H9 (cell line): Measurements from ENCODE around the gene TMEM109. TPM values are rescaled to one million over a fixed set of nuclear protein-coding genes. Genes with fewer than 3 reads are reported as not detected.

Experiments used
- DNase-seq: peaks from one replicate; pipeline ENCODE4 v3.0.0-alpha.2; 2017
- H2AFZ ChIP-seq: one replicate; pipeline ENCODE4 v1.6.1; 2013; ENCODE audit warnings: mild to moderate bottlenecking, low read length, control low read depth, moderate library complexity
- H2AK5ac ChIP-seq: 2 replicates; pipeline ENCODE4 v1.6.1; 2013; ENCODE audit warnings: low read length, control low read depth, mixed read lengths; ENCODE audit not compliant: insufficient read length
- H2BK120ac ChIP-seq: one replicate; pipeline ENCODE4 v1.6.1; 2013; ENCODE audit warnings: low read depth, mild to moderate bottlenecking, low read length, control low read depth, inconsistent platforms; ENCODE audit not compliant: poor library complexity, severe bottlenecking
- H2BK12ac ChIP-seq: 2 replicates; pipeline ENCODE4 v1.6.1; 2013; ENCODE audit warnings: low read length, control low read depth, mixed read lengths, low read depth; ENCODE audit not compliant: insufficient read length
- H2BK15ac ChIP-seq: 2 replicates; pipeline ENCODE4 v1.6.1; 2013; ENCODE audit warnings: low read depth, low read length, control low read depth
- H2BK20ac ChIP-seq: one replicate; pipeline ENCODE4 v1.6.1; 2013; ENCODE audit warnings: low read depth, mild to moderate bottlenecking, low read length, control low read depth, inconsistent platforms; ENCODE audit not compliant: poor library complexity, severe bottlenecking
- H2BK5ac ChIP-seq: 2 replicates; pipeline ENCODE4 v1.6.1; 2013; ENCODE audit warnings: low read length, control low read depth, mixed read lengths; ENCODE audit not compliant: insufficient read length
- H3K14ac ChIP-seq: 2 replicates; pipeline ENCODE4 v1.6.1; 2013; ENCODE audit warnings: low read length, control low read depth; ENCODE audit not compliant: insufficient read depth
- H3K18ac ChIP-seq: 2 replicates; pipeline ENCODE4 v1.6.1; 2013; ENCODE audit warnings: low read depth, mild to moderate bottlenecking, mixed read lengths, low read length, control low read depth; ENCODE audit not compliant: insufficient read length
- H3K23ac ChIP-seq: 2 replicates; pipeline ENCODE4 v1.6.1; 2013; ENCODE audit warnings: low read length, control low read depth, mixed read lengths, low read depth; ENCODE audit not compliant: insufficient read length
- H3K23me2 ChIP-seq: 2 replicates; pipeline ENCODE4 v1.6.1; 2013; ENCODE audit warnings: low read depth, mild to moderate bottlenecking, mixed read lengths, low read length, control low read depth; ENCODE audit not compliant: insufficient read length, poor library complexity, severe bottlenecking
- H3K27ac ChIP-seq: 2 replicates; pipeline ENCODE4 v1.5.1; 2013; ENCODE audit warnings: low read length, control low read depth, mixed read lengths, low read depth; ENCODE audit not compliant: insufficient read length
- H3K27me3 ChIP-seq: 2 replicates; pipeline ENCODE4 v1.6.1; 2013; ENCODE audit warnings: low read length, control low read depth, inconsistent platforms; ENCODE audit not compliant: insufficient read depth
- H3K4ac ChIP-seq: 2 replicates; pipeline ENCODE4 v1.6.1; 2013; ENCODE audit warnings: low read depth, mild to moderate bottlenecking, control low read depth, inconsistent platforms, low read length, moderate library complexity
- H3K4me1 ChIP-seq: 2 replicates; pipeline ENCODE4 v1.6.1; 2013; ENCODE audit warnings: low read length, control low read depth, inconsistent platforms; ENCODE audit not compliant: insufficient read depth
- H3K4me2 ChIP-seq: 2 replicates; pipeline ENCODE4 v1.6.1; 2013; ENCODE audit warnings: low read length, control low read depth, mixed read lengths; ENCODE audit not compliant: insufficient read length, insufficient read depth
- H3K56ac ChIP-seq: 2 replicates; pipeline ENCODE4 v1.6.1; 2013; ENCODE audit warnings: low read depth, mild to moderate bottlenecking, mixed read lengths, low read length, control low read depth; ENCODE audit not compliant: insufficient read length
- H3K79me1 ChIP-seq: 2 replicates; pipeline ENCODE4 v1.6.1; 2013; ENCODE audit warnings: low read depth, mild to moderate bottlenecking, moderate library complexity, low read length, control low read depth, inconsistent platforms; ENCODE audit not compliant: insufficient read depth, poor library complexity, severe bottlenecking
- H3K79me2 ChIP-seq: 2 replicates; pipeline ENCODE4 v1.6.1; 2013; ENCODE audit warnings: low read length, control low read depth, inconsistent platforms; ENCODE audit not compliant: insufficient read depth
- H3K9ac ChIP-seq: 2 replicates; pipeline ENCODE4 v1.6.1; 2013; ENCODE audit warnings: low read length, control low read depth, mixed read lengths; ENCODE audit not compliant: insufficient read length; ENCODE audit errors: extremely low read depth
- H3K9me3 ChIP-seq: one replicate; pipeline ENCODE4 v1.6.1; 2013; ENCODE audit warnings: low read depth, low read length, inconsistent platforms; ENCODE audit not compliant: control insufficient read depth
- H3T11ph ChIP-seq: one replicate; pipeline ENCODE4 v1.6.1; 2013; ENCODE audit warnings: mild to moderate bottlenecking, low read length, control low read depth, inconsistent platforms
- H4K20me1 ChIP-seq: one replicate; pipeline ENCODE4 v1.6.1; 2013; ENCODE audit not compliant: control insufficient read depth, insufficient read length, insufficient read depth
- H4K5ac ChIP-seq: 2 replicates; pipeline ENCODE4 v1.6.1; 2013; ENCODE audit warnings: low read depth, mild to moderate bottlenecking, mixed read lengths, low read length, control low read depth; ENCODE audit not compliant: insufficient read length
- H4K8ac ChIP-seq: replicated peaks from 2 replicates; pipeline ENCODE4 v1.6.1; 2013; ENCODE audit warnings: low read length, control low read depth, mixed read lengths, low read depth; ENCODE audit not compliant: insufficient read length
- H4K91ac ChIP-seq: 2 replicates; pipeline ENCODE4 v1.6.1; 2013; ENCODE audit warnings: low read depth, mild to moderate bottlenecking, moderate library complexity, mixed read lengths, low read length, control low read depth; ENCODE audit not compliant: insufficient read length
- H3K27ac Mint-ChIP-seq, 3 experiments: 2 replicates in 2 of 3; 3 replicates in 1 of 3; pipeline ENCODE4 v1.8.0; 2020 to 2021; ENCODE audit warnings: mixed read lengths in 3 of 3, mild to moderate bottlenecking in 1 of 3, moderate library complexity in 1 of 3
- H3K27me3 Mint-ChIP-seq: 2 replicates; pipeline ENCODE4 v1.8.0; 2021; ENCODE audit warnings: low read depth, mild to moderate bottlenecking, moderate library complexity, mixed read lengths
- H3K36me3 Mint-ChIP-seq, 3 experiments: 2 replicates in 2 of 3; 3 replicates in 1 of 3; pipeline ENCODE4 v1.8.0; 2020 to 2021; ENCODE audit warnings: low read depth in 3 of 3, mixed read lengths in 3 of 3; ENCODE audit not compliant: insufficient read depth in 1 of 3
- H3K4me1 Mint-ChIP-seq, 2 experiments: 2 replicates each; pipeline ENCODE4 v1.8.0; 2020; ENCODE audit warnings: mixed read lengths in 2 of 2
- H3K4me3 Mint-ChIP-seq, 2 experiments: 2 replicates in 1 of 2; 3 replicates in 1 of 2; pipeline ENCODE4 v1.8.0; 2020 to 2021; ENCODE audit warnings: mild to moderate bottlenecking in 2 of 2, mixed read lengths in 2 of 2, moderate library complexity in 1 of 2
- H3K9me3 Mint-ChIP-seq, 2 experiments: 2 replicates in 1 of 2; 3 replicates in 1 of 2; pipeline ENCODE4 v1.8.0; 2020; ENCODE audit warnings: mild to moderate bottlenecking in 2 of 2, mixed read lengths in 2 of 2, moderate library complexity in 1 of 2
- WGBS: extraction: QIAGEN DNeasy Blood & Tissue Kit; methylation state at CpG from one replicate; pipeline ENCODE4 v1.1.7; 2013; ENCODE audit warnings: missing lambda C conversion rate, low lambda C conversion rate, mixed read lengths; ENCODE audit not compliant: insufficient read length; ENCODE audit errors: extremely low coverage; 5-methylcytosine and 5-hydroxymethylcytosine counted together
- total RNA-seq: library from RNA; stranded (reverse); gene quantifications from 2 replicates; pipeline ENCODE4 v1.2.1, GENCODE V29; 2021
- TF ChIP-seq, protein P1 (sequence below): fragments of 200-600 bp; sonication (generic); conservative IDR thresholded peaks from 3 replicates; pipeline ENCODE4 v1.8.0; 2021; ENCODE audit warnings: antibody characterized with exemption, mild to moderate bottlenecking

TMEM109 gene
- total RNA-seq, 1 experiment from 2014 or later = 38.0 TPM

DNA sequence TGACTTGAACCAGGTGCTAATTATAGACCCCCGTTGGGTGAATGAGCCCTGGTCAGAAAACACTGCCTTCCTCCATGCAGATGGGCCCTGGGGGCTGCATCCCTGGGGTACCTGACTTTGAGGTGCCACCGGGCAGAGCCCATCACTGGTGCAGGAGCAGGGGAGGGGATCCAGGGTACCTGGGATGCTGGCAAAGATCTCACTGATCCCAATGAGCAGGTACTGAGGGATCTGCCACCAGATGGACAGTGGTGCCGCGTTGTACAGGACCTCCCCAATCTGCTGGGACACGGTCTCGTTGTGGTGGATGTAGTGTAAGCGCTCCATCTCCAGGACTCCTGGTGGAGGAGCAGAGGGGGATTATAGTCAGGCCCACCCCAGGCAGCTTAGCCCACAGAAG is 25.3 kb downstream of the TMEM109 start:
- Histone ChIP-seq H3K23ac (no peak overlapping the region), H3T11ph (no peak overlapping the region), H3K4me1 (no peaks in the 10 kb centered on the region), H3K27ac (no peak overlapping the region), H4K91ac (no peak overlapping the region), H3K9ac (no peak overlapping the region), H3K4ac (no peak overlapping the region), H3K14ac (no peak overlapping the region), H3K27me3 (no peaks in the 10 kb centered on the region), H2BK120ac (no peak overlapping the region), H3K79me1 (no peaks in the 10 kb centered on the region), H2BK12ac (no peak overlapping the region), H2BK5ac (no peak overlapping the region), H2BK20ac (no peak overlapping the region), H3K79me2 (no peaks in the 10 kb centered on the region), H2BK15ac (no peak overlapping the region), H2AFZ (no peak overlapping the region), H4K20me1 (no peaks in the 10 kb centered on the region), H3K56ac (no peak overlapping the region), H3K23me2 (no peaks in the 10 kb centered on the region), H3K9me3 (no peaks in the 10 kb centered on the region), H4K5ac (no peak overlapping the region), H4K8ac (no peak overlapping the region), H2AK5ac (no peak overlapping the region), H3K18ac (no peak overlapping the region), H3K4me2 (no peak overlapping the region)
- H3K27me3 Mint-ChIP-seq = peaks cover 3% of the 10 kb centered on the region
- H3K9me3 Mint-ChIP-seq = no peaks in the 10 kb centered on the region; a peak in 1 of 5 replicates
- TF ChIP-seq, protein P1, sequence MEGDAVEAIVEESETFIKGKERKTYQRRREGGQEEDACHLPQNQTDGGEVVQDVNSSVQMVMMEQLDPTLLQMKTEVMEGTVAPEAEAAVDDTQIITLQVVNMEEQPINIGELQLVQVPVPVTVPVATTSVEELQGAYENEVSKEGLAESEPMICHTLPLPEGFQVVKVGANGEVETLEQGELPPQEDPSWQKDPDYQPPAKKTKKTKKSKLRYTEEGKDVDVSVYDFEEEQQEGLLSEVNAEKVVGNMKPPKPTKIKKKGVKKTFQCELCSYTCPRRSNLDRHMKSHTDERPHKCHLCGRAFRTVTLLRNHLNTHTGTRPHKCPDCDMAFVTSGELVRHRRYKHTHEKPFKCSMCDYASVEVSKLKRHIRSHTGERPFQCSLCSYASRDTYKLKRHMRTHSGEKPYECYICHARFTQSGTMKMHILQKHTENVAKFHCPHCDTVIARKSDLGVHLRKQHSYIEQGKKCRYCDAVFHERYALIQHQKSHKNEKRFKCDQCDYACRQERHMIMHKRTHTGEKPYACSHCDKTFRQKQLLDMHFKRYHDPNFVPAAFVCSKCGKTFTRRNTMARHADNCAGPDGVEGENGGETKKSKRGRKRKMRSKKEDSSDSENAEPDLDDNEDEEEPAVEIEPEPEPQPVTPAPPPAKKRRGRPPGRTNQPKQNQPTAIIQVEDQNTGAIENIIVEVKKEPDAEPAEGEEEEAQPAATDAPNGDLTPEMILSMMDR = no peak
- H3K36me3 Mint-ChIP-seq = peaks cover 2 to 16% (median 13%) of the 10 kb centered on the region in 3 experiments; a peak in 6 of 7 replicates
- H3K27ac Mint-ChIP-seq = peak overlapping the region in 1 of 3 experiments; percentile 43; a peak in 1 of 7 replicates
- H3K4me3 Mint-ChIP-seq = no peak overlapping the region
- peaks cover 5 to 7% of the 10 kb centered on the region in 2 experiments; a peak in 3 of 4 replicates for H3K4me1 Mint-ChIP-seq
- DNase-seq = no peak
- no CpG with 5 or more reads among the region's 7 CpGs for whole genome bisulfite sequencing
